ENCODE data around the gene ARHGAP31.

The ARHGAP31 gene

GRCh38 chr3:119418641-119419040, 124.5 kb downstream of the ARHGAP31 start:
- DNase-seq: peak; percentile 48 to 56
- peak; percentile 4 for TF ChIP-seq POLR2A (IDR thresholded peaks at IDR 0.05; ENCODE audit: low read length)
- TF ChIP-seq GATA1 (IDR thresholded peaks at IDR 0.05; ENCODE audit: low read depth, low read length): no peak

GRCh38 chr3:119420196-119420595, 126.0 kb downstream of the ARHGAP31 start:
- TF ChIP-seq POLR2A (IDR thresholded peaks at IDR 0.05; ENCODE audit: low read length) (no peak), GATA1 (IDR thresholded peaks at IDR 0.05; ENCODE audit: low read depth, low read length) (no peak)
- no peak for DNase-seq

- TF ChIP-seq GATA1 (IDR thresholded peaks at IDR 0.05; ENCODE audit: low read depth, low read length) (no peak), POLR2A (IDR thresholded peaks at IDR 0.05; ENCODE audit: low read length) (no peak)
- DNase-seq: peak; percentile 31 to 42
Observed at GRCh38 chr3:119427669-119428068, 133.5 kb downstream of the ARHGAP31 start.

GRCh38 chr3:119428538-119428937, 134.4 kb downstream of the ARHGAP31 start:
- DNase-seq: peak; percentile 11 to 16
- no peak for TF ChIP-seq POLR2A (IDR thresholded peaks at IDR 0.05; ENCODE audit: low read length)
- no peak for TF ChIP-seq GATA1 (IDR thresholded peaks at IDR 0.05; ENCODE audit: low read depth, low read length)

- no peak for DNase-seq
- no peak for TF ChIP-seq POLR2A (IDR thresholded peaks at IDR 0.05; ENCODE audit: low read length)
- TF ChIP-seq GATA1 (IDR thresholded peaks at IDR 0.05; ENCODE audit: low read depth, low read length): no peak
Observed at GRCh38 chr3:119433613-119434325, 139.6 kb downstream of the ARHGAP31 start.

GRCh38 chr3:119434703-119435102, 140.5 kb downstream of the ARHGAP31 start:
- peak in 1 of 2 experiments; percentile 4 for DNase-seq
- no peak for TF ChIP-seq POLR2A (IDR thresholded peaks at IDR 0.05; ENCODE audit: low read length)
- TF ChIP-seq GATA1 (IDR thresholded peaks at IDR 0.05; ENCODE audit: low read depth, low read length): no peak

GRCh38 chr3:119436977-119437376, 142.8 kb downstream of the ARHGAP31 start:
- TF ChIP-seq GATA1 (IDR thresholded peaks at IDR 0.05; ENCODE audit: low read depth, low read length): no peak
- TF ChIP-seq POLR2A (IDR thresholded peaks at IDR 0.05; ENCODE audit: low read length): no peak

GRCh38 chr3:119437691-119438258, 143.6 kb downstream of the ARHGAP31 start:
- peak; percentile 35 to 75 for DNase-seq
- no peak for TF ChIP-seq GATA1 (IDR thresholded peaks at IDR 0.05; ENCODE audit: low read depth, low read length)
- TF ChIP-seq POLR2A (IDR thresholded peaks at IDR 0.05; ENCODE audit: low read length): no peak

More at GRCh38 chr3:119436977-119437376, 142.8 kb downstream of the ARHGAP31 start:
- no peak for DNase-seq

GRCh38 chr3:119443179-119443578, 149.0 kb downstream of the ARHGAP31 start:
- TF ChIP-seq GATA1 (IDR thresholded peaks at IDR 0.05; ENCODE audit: low read depth, low read length) (no peak), POLR2A (IDR thresholded peaks at IDR 0.05; ENCODE audit: low read length) (no peak)
- DNase-seq: no peak

GRCh38 chr3:119444590-119444989, 150.4 kb downstream of the ARHGAP31 start:
- no peak for DNase-seq
- TF ChIP-seq POLR2A (IDR thresholded peaks at IDR 0.05; ENCODE audit: low read length) (no peak), GATA1 (IDR thresholded peaks at IDR 0.05; ENCODE audit: low read depth, low read length) (no peak)

GRCh38 chr3:119453822-119454221, 159.6 kb downstream of the ARHGAP31 start:
- peak in 1 of 2 experiments; percentile 8 for DNase-seq
- TF ChIP-seq POLR2A (IDR thresholded peaks at IDR 0.05; ENCODE audit: low read length): no peak
- TF ChIP-seq GATA1 (IDR thresholded peaks at IDR 0.05; ENCODE audit: low read depth, low read length): no peak

GRCh38 chr3:119456469-119456868, 162.3 kb downstream of the ARHGAP31 start:
- no peak for TF ChIP-seq POLR2A (IDR thresholded peaks at IDR 0.05; ENCODE audit: low read length)
- no peak for TF ChIP-seq GATA1 (IDR thresholded peaks at IDR 0.05; ENCODE audit: low read depth, low read length)
- DNase-seq: peak; percentile 5 to 53

GRCh38 chr3:119457246-119457645, 163.1 kb downstream of the ARHGAP31 start:
- TF ChIP-seq GATA1 (IDR thresholded peaks at IDR 0.05; ENCODE audit: low read depth, low read length) (no peak), POLR2A (IDR thresholded peaks at IDR 0.05; ENCODE audit: low read length) (no peak)
- DNase-seq: no peak

GRCh38 chr3:119463171-119464169, 169.3 kb downstream of the ARHGAP31 start, which contains the start of gene TMEM39A:
TMEM39A (minus strand) TSS chr3:119463615; CDS start chr3:119462074, 1,541 bp downstream.
- TF ChIP-seq POLR2A (IDR thresholded peaks at IDR 0.05; ENCODE audit: low read length) (peak; percentile 100), GATA1 (IDR thresholded peaks at IDR 0.05; ENCODE audit: low read depth, low read length) (no peak)
- peak; percentile 99 for DNase-seq
